Vagina (tissue), 2 donors: ENCODE data around the gene C10orf95.

Source experiments
- POLR2A ChIP-seq, 2 donors: fragments of 450-650 bp; IDR thresholded peaks; one replicate each; pipeline ENCODE4 v1.6.1; 2017; ENCODE audit warnings: antibody characterized with exemption in 2 of 2, mild to moderate bottlenecking in 2 of 2, moderate library complexity in 2 of 2
- TF ChIP-seq, protein P1 (sequence below), 3 experiments: fragments of 450-650 bp in 2 of 3; fragments of 200-600 bp in 1 of 3; sonication (generic) in 1 of 3; IDR thresholded peaks; one replicate each; pipeline ENCODE4 v1.5.1; 2017 to 2019; ENCODE audit warnings: antibody characterized with exemption in 3 of 3, mild to moderate bottlenecking in 2 of 3, moderate library complexity in 2 of 3

- TF ChIP-seq, protein P1, sequence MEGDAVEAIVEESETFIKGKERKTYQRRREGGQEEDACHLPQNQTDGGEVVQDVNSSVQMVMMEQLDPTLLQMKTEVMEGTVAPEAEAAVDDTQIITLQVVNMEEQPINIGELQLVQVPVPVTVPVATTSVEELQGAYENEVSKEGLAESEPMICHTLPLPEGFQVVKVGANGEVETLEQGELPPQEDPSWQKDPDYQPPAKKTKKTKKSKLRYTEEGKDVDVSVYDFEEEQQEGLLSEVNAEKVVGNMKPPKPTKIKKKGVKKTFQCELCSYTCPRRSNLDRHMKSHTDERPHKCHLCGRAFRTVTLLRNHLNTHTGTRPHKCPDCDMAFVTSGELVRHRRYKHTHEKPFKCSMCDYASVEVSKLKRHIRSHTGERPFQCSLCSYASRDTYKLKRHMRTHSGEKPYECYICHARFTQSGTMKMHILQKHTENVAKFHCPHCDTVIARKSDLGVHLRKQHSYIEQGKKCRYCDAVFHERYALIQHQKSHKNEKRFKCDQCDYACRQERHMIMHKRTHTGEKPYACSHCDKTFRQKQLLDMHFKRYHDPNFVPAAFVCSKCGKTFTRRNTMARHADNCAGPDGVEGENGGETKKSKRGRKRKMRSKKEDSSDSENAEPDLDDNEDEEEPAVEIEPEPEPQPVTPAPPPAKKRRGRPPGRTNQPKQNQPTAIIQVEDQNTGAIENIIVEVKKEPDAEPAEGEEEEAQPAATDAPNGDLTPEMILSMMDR (IDR thresholded peaks at IDR 0.05), result no peak
- no peak for TF ChIP-seq POLR2A (IDR thresholded peaks at IDR 0.05)
Measured at GRCh38 chr10:102420714-102421506, 30.4 kb downstream of the C10orf95 start, which contains the start of gene FBXL15.
